ENCODE results near the gene GNAT2.

Gene GNAT2

GRCh38 chr1:109641861-109642260 lies 22.4 kb upstream of the GNAT2 start:
- FAIRE-seq: no peak

DNA sequence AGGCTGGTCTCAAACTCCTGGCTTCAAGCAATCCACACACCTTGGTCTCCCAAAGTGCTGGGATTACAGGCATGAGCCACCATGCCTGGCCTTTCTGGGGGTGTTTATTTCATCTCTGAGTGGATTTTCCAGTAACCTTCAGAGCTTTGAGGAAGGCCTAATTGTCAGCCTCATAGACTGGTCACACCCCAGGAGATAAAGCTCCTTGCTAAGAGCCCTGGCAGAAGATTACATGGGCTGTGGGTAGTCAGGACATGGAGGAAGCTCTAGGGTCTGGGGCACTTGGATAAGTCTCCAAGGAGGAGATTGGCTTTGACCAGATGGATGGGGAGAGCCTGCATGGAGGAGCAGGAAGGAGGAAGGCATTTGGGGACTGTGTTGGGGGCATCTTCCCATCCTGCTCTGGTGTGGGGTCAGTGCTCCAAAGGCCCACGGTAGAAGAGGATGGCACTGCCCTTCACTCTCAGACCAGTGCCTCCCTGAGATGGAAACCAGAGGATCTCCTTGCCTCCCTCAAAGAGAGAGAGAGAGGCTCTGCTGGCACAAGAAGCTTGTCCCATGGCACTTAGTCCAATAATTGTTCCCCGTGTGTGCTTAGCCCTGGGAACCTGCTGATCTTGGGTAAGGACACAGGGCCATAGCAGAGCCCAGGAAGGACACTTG lies 21.8 kb upstream of the GNAT2 start:
- no peak for FAIRE-seq

- FAIRE-seq: no peak
Observed at GRCh38 chr1:109640285-109640865, 21.0 kb upstream of the GNAT2 start.

DNA sequence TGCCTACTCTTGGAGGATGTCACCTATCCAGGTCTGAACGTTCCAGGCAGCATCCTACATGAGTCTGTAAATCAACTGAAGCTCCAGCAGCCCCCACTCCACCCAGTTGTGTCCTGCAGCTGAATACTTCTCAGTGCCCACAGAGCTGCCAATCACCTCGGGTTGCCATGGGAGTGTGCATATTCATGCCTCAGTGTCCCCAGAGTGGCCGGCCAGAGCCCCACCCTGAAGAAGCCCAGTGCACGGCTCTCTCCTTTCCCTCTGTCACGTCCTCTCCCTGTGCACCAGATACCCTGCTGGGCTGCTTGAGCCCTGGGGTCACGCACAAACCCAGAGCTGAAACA lies 20.4 kb upstream of the GNAT2 start:
- no peak for FAIRE-seq

DNA sequence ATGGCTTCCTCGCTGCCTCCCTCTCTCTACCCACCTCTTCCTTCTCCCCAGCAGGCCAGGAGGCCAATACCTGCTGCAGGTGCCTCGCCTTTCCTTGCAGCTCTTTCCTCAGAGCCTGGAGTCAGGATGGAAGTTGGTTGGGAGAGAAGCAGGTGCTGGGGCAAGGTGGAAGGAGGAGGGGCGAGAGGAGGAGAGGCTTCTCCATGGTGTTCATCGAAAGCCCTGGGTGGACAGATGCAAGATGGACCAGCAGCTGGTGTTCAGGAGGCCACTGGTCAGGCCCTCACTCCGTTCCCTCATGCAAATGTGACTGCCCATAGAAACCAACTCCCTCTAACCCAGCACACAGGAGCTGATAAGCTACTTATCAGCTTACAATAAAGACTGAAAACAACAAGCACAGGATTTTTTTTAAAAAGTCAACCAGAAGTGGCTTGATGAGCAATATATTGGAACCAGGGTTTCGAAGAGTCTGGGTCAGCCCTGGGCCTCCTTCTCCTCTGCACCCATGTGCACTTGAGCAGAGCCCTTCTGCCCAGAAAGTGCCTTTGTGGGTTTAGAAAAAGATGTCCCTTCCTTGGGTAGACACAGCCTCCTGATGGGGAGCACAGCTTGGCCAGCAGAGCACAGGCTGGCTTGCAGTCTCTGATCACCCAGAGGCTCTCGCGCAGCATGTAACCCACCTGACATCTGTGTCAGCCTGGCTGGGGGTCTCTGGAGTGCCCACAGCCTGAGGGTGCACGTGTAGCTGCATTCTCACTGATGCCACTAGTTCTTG lies 19.8 kb upstream of the GNAT2 start:
- no peak for FAIRE-seq

DNA sequence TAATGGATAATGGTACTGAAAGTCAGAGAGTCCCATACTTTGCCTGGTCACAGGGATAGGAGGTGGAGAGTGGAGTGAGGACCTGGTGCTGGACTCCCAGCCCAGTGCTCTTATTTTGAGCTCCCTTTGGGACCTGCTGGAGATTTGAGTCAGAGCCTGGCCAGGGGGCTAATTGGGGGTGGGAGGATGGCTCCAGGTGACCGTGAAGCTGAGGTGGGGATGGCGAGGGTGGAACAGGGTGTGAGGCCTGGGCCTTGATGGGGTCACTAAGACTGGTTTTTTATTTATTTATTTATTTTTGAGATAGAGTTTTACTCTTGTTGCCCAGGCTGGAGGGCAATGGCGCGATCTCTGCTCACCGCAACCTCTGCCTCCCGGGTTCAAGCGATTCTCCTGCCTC lies 18.0 kb upstream of the GNAT2 start:
- FAIRE-seq: no peak

DNA sequence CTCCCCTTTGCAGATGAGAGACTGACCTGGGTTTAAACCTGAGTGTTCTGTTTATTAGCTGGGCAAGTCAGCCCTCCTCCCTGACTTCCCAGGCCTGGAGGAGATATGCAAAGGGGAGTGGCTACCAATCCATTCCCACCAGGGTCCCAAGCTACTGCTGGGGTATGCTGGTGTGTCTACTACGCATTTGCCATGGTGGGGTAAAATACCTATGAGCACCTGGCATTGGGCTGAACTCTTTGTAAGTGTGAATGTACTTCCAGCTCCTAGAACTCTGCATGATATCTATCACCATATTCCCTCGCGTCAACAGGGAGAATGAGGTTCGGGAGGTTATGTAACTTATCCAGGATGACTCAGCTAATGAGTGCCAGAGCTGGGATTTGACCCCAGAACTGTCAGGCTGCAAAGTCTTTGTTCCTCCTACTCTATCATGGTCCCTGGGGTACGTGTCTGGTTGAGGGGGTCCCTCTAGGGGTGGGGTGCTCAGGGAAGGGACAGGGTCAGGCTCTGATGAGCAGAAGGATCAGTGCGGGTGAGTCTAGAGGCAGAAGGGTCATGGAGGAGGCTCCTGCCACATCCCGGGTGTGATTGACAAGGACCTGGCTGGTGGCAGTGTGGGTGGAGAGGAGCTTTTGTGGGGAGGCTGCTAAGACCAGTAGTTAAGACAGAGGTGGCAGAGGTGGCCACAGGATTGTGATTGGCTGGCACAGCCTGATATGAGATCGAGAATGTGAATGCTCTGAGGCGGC lies 17.0 kb upstream of the GNAT2 start:
- FAIRE-seq: no peak

DNA sequence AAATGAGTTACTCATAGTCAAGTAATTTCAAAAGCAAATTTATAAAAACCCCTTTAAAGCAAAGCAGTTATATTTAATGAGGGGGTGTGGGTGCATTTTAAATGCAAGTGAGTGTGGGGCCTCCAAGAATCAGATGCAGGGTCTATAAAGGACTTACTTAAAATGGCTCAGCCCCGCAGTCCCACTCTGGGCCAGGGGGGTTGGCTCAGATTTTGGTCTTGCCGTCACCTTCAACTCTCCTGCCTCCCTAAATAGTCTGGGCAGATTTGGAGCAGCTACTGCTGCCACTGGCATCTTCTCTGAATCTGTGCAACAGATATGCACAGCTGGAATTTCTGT lies 16.4 kb upstream of the GNAT2 start:
- no peak for FAIRE-seq

DNA sequence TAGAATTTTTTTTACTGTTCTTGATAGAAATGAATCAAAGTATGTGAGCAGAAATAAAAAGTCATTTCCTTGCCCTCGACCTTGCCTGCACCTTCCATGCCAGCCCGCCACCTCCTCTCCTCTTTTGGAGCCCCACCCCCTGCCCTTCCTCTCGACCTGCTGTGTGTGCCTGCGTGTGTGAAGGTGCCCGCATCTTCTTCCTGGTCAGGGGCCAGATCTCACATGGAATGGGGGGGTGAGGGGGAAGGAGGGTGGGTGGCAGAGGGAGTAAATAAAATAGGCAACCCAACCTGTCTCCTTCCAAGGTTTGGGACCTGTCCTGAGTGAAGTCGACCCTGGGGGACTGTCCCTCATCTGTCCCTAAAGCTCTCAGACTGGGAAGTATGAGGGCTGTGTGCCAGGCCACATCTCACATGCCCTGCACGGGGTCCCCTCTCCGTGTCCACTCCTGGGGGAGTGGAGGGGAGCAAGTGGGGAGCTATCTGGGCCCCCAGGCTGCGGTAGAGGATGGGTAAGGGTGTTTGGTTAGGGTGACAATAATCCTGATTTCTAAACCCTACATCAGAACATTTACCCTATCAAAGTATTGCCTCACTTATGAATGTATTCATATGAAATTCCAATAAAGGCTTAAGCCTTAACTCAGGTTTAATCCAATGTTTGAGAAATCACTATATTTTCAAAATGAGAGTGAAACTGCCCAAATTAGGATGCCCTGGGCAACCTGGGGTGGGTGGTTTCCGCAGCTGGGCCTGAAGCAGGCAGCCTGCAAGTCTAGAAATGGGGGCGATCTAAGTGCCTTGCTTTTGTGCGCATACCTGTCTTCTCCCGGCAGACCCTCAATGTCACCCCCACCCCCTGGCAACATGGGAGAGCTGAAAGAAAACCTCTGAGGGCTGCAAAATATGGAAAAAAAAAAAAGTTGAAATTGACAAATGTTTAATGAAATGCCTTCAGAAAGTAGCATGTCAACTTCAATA lies 15.6 kb upstream of the GNAT2 start:
- FAIRE-seq: no peak

GRCh38 chr1:109634292-109634691 lies 14.9 kb upstream of the GNAT2 start:
- no peak for FAIRE-seq

DNA sequence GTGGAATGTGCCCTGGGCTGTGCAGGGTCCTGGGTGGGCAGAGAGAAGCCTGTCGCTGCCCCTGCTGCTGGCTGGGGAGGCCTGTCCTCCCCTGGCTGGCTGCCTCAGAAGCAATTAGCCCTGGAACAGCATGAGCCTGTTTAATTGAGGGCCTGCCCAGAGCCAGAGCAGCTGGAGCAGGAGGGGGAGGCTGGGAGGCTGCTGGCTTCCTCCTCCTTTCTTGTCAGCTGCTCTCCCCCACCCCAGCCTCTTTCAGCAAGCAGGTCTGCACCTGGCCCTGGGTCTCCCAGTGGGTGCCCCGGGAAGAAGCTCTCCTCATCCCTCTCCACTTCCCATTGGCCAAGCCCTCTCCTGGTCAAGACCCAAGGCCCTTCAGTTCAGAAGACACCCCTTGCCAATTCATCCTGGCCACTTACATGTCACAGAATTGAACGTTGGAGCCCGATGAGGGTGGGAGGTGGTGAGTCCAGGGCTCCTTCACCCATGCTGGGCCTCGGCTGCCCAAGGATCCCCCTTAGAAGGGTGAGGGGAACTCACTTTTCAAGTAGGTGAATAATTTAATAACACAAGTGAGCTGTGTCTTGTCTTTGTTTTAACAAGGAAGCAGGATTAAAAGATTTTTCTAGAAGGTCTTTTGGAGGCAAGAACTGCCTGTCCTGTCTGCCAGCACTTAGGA lies 13.4 kb upstream of the GNAT2 start:
- FAIRE-seq: no peak

DNA sequence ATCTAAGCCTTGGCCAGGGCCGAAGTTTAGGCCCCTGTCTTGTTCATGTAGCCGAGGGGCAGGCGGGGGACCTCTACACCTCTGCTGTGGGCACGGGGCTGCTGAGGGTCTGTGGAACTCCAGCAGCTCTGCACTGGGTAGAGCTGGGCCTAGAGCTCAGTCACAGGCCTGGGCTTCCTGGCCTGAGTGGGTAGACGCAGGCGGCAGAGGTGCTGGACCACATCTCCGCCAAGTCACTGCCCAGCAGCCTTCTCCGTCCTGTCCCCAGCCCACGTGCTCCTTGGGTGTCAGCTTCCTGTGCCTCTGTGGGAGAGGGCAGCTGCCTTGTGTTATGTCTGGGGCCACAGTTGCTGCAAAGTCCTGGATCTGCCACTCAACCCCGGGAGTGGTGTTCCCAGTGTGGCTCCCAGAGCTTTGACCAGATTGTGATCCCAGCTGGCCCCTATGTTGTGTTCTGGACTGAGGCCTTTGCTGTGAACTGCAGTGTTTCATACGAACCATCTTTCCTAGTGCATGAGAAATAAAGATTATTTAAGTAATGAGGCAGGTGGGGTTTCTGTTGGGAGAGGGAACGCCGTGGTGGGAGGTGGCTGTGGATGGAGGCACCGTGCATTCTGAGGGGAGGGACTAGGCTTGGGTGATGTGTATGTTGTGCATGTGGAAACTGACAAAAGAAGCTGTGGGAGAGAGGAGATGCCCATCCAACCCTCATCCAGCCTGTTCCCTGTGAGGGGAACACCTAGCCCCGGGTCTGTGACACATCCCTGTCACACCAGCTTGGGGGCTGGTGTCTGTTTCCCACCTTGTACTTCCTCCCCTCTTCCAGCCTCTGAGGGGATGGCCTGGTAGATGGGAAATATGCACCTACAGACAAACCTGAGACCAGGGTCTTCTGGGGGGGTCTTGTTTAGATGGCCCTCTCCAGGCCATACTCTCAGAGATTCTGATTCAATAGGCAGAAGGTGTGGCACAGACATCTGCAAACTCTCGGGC lies 12.4 kb upstream of the GNAT2 start:
- FAIRE-seq: no peak

DNA sequence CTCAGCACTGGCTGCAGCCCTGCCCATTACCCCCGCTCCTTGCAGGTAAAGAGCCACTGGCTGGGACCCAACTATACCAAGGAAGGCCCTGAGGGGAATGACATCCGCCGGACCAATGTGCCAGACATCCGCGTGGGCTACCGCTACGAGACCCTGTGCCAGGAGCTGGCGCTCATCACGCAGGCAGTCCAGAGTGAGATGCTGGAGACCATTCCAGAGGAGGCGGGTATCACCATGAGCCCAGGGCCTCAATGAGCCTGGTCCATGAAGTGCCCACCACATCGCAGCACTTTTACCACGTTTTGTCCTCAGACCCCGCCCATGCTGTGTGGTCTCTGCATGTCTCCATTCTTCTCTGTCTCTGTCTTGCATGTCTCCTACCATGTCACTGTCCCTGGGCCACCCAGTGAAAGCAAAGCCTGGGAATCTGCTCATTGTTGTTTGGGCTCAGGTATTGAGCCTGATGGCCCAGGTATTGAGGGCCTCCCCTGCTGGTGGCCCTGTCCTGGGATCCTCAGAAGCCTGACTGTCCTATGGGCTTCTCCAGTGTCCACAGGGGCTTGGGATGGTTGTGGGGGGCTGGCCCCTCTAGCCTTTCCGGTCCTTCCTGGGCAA lies 11.6 kb upstream of the GNAT2 start:
- no peak for FAIRE-seq

GRCh38 chr1:109630081-109630897 lies 10.9 kb upstream of the GNAT2 start:
- no peak for FAIRE-seq

DNA sequence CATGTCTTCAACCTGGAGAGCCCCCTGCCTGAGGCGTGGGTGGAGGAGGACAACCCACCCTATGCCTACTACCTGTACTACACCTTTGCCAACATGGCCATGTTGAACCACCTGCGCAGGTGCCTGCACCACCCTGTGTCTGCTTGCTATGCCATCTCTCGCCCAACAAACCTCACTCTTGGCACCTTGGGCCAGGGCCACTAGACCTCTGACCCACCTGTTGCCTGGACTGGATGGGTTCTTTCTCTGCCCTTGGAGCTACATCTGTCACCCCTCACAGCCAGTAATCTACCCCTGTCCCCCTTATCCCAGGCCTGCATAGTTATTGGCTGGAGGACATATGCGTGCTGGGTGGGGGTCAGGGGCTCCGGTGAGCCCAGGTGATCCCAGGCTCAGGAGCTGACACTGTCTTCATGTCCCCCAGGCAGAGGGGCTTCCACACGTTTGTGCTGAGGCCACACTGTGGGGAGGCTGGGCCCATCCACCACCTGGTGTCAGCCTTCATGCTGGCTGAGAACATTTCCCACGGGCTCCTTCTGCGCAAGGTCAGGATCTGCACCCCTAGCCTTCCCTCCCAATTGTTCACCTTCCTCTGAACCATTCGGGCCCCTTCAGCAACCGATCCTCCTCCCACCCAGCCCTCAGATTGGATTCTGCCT lies 10.1 kb upstream of the GNAT2 start:
- FAIRE-seq: no peak

- no peak for FAIRE-seq
Observed at GRCh38 chr1:109628540-109629321, 9.3 kb upstream of the GNAT2 start.

DNA sequence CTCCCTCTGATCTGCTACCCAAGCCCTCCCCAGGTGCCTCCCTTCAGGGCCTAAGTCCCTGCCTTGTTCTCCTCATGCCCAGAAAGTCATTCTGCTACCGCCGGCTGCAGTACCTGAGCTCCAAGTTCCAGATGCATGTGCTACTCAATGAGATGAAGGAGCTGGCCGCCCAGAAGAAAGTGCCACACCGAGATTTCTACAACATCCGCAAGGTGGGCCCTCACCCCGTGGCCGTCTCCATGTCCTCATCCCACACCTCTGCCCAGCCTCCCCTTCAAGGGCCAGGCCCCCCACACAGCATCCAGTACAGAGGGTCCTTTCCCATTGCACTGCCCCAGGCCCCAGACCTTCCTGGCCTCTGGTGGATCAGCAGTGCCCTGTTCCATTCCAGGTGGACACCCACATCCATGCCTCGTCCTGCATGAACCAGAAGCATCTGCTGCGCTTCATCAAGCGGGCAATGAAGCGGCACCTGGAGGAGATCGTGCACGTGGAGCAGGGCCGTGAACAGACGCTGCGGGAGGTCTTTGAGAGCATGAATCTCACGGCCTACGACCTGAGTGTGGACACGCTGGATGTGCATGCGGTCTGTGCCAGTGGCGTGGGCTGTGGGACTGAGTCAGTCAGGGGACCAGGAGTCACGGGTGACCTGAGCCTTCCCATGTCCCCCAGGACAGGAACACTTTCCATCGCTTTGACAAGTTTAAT lies 8.4 kb upstream of the GNAT2 start:
- FAIRE-seq: no peak
